ENCODE measurements around the gene PRRX2.
A peak's percentile ranks its signal among the peaks of the same experiment; 100 is the strongest.

The PRRX2 gene

DNA sequence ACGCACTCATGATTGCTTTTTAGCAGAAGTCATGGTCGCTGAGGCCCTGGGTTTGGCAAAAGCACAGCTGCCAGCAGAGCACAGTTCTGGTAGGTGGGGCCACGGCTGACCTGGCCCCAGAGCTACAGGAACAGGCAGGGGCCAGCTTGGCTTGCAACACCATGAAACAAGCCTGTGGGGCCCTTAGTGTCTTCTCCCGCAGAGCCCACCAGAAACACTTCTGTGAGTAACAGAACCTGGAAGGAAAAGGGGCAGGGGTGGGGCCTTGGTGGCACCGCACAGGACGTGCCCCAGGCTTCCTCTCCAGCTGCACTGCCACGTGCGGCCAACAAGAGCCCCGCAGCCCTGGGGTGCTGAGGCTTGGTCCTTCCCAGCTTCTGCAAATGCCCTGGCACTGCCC is 28.3 kb upstream of the PRRX2 start:
- DNase-seq, result no peak

DNA sequence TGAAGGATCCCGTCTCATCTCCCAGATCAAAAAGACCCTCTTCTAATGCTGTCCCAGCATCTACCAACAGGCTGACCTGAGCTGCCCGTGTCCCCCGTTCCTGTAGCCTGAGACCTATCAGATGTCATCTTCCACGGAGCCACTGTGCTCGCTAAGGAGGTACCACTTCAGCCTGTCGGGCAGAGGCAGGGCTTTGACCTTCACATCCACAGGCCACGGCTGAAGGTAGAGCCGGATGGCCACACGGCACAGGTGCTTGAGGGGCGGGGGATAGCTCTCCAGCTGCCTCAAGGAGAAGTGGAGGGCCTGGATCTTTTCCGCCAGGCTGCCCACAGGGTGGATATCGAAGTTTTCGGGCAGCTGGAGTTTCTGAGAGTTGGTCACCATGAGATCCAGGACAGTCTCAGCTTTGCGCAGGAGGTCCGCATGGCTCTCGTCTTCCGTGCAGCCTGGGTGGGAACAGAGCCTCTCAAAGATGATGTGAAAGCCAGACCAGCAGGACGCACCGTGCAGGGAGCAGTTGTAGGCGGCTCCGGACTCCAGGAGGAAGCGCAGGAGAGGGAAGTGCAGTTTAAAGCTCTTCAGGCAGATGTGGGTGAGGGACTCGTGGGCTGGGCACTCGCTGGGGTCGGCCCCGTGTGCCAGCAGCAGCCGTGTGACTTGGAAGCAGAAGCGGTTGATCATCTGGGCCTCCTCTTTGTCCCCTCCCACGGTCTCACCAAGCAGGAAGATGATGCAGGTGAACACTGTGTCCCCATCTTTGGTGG is 27.6 kb upstream of the PRRX2 start:
- DNase-seq, result no peak

DNA sequence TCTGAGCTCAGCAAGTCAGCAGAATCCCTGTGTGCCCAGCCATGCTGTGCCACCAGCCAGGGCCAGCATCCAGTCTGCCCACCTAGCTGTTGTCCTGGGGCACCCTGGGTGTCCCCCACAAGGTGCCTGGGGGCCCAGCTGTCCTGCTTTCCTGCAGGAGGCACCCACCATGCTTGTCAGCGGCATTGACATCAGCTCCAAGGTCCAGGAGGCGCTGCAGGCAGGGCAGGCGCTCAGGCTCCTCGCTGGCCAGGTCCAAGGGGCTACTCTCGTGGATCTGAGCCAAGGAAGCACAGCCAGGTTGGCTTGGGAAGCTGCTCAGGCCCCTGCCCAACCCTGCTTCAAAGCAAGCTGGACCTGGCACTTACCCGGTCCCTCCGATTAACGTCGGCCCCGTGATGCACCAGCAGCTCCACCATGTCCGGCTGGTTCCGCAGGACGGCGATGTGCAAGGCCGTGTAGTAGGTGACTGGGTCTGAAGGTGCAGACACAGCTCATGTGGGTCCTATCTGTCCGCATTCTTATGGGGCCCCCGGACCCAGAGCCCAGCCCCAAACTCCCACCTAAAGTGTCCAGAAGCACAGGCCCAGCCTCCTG is 26.3 kb upstream of the PRRX2 start:
- DNase-seq, result no peak

DNA sequence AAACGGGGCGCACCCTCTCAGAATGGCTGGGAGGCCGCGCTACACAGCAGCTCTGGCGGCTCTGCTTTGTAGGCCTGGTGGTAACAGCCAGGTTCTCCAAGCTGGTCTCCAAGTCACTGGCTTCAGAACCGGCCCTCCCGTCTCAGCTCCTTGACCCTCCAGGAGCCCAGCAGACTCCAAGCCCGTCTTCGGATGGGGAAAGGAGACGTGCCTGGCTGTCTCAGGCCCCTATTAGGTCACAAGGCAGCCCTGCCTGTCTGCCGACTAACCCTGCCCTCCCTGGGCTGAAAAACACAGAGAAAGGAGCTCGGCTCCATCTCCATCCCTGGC is 25.7 kb upstream of the PRRX2 start:
- no peak for DNase-seq

DNA sequence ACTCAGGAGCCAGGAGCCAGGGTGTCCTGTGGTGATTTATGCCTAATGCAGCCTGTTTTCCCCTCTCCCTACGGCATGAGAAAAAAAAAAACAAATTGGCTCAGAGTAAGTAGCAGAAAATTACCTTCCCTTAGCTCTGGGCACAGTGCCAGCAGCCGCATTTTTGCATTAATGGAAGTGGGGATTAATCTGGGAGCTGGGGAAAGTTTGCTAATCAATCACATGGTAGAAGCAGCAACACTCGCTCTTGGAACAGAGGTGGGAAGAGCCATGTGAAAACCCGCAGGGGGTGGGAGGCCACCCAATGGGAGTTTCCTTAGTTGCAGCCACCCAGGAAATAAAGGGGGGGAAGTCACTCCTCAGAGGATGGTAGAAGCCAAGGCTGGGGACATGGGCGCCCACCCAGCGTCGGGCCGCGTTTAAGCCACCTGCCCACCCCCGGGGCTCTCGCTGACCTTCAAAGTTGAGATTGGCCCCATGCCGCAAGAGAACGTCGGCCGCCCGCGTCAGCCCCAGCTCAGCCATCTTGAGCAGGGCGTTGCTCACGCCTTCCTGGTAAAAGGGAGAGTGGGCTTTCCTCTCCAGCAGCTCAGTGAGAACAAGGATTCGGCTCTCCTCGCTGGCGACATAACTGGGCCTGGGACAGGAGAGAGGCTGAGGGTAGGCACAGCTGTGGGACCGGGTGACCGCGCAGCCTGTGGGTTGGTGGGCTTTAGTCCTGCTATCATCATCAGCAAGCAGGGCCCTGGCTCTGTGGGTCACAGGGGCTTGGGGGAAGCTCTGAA is 25.2 kb upstream of the PRRX2 start:
- DNase-seq, result no peak

DNA sequence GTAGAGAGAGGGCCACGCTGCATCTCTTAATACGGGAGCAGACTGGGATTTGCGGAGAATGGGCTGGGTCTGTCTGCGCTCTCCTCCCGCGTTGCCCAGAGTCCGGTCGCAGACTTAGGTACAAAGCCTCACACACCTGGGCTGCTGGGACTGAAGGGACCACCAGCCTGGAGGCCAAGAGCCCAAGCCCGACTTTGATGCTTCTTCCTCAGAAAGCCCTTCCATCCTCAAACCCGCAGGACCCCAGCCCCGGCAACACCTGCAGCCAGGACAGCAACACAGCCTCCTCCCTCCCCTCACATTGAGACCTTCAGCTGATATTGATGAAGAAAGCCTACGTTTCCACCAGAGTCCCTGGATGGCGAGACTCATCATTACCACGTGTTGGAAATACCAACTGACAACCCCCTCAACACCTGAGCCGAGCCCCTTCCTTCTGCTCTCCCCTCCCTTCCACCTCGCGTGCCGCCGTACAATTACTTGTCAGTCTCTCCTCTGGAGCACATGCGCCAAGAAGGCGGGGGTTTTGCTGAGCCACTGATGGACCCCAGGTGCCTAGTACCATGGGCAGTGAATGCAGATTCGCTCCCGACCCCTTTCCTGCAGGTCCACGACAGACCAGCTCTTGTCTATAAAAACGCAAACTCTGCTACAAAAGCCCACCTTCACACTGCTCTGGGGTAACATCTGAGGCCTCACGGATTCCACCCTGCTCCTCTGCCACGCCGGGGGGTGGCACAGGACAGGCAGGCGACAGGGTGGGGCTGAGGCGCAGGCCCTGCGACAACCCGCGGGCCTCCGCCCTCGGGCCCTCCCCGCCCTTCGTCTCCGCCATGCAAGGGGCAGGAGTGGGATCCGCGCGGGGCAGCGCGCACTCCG is 24.3 kb upstream of the PRRX2 start:
- DNase-seq, result no peak

DNA sequence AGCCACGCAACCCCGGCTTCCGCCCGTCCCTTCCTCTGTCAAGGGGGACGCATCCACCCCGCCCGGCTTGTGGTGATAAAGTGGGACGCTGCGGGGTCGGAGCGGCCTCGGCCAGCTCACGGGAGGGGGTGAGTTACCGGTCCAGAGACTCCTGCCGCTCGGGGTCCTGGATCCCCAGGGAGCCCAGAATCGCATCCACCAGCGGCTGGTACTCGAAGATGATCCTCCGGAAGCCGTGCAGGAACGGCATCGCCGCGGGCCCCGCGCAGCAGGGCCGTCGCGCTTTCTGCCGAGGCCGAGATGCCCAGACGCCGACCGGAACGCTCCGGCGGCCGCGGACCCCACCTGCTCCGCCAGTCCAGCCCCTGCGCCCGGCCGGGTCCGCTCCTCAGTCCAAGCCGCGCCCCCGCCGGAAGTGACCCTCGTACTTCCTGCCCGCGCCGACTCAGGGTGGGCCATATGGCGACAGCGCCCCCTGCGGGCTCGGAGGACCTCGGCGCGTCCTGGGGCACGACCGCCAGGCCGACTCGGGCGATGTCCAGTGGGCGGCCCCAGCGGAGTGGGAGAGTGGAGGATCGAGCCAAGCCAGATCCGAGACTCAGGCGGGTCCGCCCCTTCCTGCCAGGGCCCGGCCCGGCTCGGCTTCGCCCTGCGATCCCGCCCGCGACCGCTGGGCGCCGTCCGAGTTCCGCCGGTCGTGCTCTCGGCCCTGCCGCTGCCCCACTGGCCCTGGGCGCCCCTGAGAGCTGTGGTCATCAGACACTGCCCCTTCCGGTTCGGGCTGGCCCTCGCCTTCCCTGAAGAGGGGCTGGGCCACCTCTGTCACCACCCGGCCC is 23.5 kb upstream of the PRRX2 start, which contains the start of gene ASB6:
ASB6 (minus strand) TSS at position 402 of the 836 bp plus-strand sequence; CDS start at position 250, 152 bp downstream.
- DNase-seq, result peak; percentile 73

DNA sequence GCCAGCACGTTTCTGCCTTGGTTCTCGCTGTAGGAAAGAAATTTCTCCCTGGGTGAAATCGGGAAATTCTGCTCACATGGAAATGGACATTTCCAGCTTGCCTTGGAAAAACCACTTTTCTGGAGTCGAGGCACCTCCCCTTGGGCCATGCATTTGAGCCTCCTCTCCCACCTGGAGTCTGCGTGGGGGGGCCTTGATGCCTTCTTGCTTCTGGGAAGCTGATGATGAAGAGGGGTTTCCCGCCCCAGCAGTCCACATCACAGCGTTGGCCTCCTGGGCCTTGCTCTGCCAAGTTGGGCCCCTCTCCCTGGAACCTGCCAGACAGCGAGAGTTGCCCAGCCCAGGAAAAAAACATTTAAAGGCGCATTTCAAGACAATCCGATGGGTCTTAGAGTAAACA is 21.7 kb upstream of the PRRX2 start:
- DNase-seq, result no peak

DNA sequence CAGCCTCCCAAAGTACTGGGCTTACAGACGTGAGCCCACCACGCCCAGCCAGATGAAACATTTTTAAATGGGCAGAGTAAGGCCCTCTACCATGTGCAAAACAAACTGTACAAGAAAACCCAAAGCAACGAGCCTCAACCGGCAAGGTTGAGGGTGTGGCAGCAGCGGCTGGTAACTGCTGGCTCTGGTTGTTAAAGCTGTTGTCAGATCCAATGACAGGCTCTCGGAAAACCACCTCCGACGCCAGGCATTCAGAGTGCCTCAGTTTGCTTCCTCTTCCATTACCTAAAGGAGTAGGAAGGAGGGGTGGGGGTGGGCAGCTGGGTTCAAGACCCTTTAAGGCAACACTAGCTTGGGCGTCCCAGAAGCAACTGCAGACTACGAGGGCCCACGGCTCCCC is 21.1 kb upstream of the PRRX2 start:
- DNase-seq, result no peak

DNA sequence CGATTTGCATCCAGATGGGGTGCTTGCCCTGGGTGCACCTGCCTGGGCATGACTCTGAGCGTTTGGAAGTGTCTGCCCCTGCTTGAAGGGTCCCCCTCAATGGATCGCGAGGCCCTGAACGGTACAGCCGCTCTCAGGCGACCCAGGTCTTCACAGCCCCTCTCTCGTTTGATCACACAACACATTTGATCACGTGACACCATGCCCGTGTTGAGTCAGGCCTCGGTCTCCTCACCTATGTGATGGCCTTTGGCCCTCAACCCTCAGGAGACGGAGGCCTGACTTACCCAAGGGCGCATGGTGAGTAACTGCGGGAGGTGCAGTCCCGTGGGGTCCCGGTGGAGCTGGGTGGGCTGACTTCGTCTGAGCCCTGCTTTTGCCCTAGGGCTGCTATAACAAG is 20.5 kb upstream of the PRRX2 start:
- DNase-seq, result no peak

DNA sequence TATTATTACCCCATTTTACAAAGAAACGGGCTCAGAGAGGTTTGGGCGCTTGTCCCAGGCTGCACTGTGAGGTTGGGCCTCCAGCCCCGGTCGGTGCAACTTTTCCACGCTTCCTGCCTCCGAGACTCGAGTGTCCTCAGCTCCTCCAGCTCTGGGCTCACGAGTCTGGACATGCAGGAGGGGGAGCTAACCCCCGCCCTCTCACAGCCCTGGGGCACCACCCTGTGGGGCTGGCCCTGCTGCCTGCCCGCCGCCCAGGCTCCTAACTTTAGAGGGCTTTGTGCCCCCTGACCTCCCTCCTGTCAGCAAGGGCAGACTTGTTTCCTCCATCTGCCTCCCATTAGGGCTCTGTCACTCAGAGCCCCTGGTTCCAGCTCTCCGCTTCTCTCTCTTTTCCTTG is 19.2 kb upstream of the PRRX2 start:
- no peak for DNase-seq

DNA sequence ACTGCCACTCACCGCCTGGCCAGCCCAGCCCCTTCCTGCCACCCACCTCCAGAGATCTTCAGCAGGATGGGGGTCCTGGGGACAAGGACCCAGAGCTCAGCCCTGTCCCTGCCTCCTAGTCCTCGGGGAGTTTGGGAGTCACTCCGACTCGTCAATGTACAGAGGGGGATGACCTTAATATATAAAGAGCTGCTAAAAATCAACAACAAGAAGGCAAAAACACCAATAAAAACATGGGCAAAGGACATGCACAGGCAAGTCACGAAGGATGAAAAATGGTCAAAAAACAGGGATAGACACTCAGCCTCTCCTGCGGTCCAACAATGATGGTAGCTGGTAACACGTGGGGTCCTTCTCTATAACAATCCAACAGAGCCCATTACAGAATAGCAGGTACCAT is 18.8 kb upstream of the PRRX2 start:
- DNase-seq, result no peak

DNA sequence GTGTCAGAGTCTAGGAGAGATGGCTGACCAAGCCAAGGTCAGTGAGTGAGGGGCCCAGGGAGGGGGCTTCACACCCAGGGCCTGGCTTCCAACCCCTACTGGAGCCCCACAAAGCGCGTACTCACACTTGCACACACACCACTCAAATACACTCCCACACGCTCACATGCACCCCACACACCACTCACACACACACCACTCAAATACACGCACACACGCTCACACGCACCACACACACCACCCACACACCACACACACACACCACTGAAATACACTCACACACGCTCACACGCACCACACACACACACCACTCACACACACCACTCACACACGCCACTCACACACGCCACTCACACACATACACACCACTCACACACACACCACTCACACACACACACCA is 17.8 kb upstream of the PRRX2 start:
- DNase-seq, result no peak

DNA sequence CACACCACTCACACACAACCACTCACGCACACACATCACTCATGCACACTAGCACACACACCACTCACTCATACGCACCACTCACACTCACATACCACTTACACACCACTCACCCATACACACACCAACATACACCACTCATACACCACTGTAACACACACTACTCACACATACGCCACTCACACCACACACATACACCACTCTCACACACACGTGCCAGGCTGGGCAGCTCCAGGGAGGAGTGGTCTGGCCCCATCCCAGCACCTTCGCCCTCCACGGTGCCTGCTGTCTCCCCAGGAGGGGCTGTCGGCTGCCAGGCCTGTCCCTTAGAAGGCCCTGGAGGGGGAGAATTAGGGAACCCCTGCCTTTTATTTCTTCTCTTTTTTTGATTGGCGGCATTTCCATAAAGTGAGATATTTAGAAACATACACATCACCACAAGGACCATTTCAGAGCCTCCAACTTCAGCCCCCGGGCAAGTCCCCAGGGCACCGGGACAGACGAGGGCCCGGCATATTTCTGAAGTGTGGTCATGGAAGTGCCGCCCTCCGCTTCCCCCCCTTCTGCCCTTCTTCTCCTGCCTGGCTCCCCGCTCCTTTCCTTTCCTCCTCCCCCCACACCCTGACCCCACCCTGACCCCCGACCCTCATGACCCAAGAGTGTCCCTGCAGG is 17.2 kb upstream of the PRRX2 start:
- DNase-seq, result no peak

DNA sequence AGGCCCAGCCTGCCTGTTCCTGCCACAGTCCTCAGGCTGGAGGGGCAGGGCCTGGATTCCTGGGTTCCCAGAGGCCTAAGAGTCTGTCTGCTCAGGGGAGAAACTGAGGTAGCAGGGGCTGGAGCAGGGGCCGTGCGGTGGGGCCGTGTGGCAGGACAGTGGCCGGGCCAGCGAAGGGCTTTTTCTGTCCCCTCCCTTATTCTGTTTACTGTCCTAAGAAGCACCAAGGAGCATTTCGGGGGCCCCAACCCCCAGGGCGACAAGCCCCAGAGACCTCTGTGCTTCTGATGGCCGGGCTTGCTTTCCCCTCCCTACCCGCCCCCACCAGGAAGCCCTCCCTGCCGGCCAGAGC is 16.7 kb upstream of the PRRX2 start:
- DNase-seq, result no peak

DNA sequence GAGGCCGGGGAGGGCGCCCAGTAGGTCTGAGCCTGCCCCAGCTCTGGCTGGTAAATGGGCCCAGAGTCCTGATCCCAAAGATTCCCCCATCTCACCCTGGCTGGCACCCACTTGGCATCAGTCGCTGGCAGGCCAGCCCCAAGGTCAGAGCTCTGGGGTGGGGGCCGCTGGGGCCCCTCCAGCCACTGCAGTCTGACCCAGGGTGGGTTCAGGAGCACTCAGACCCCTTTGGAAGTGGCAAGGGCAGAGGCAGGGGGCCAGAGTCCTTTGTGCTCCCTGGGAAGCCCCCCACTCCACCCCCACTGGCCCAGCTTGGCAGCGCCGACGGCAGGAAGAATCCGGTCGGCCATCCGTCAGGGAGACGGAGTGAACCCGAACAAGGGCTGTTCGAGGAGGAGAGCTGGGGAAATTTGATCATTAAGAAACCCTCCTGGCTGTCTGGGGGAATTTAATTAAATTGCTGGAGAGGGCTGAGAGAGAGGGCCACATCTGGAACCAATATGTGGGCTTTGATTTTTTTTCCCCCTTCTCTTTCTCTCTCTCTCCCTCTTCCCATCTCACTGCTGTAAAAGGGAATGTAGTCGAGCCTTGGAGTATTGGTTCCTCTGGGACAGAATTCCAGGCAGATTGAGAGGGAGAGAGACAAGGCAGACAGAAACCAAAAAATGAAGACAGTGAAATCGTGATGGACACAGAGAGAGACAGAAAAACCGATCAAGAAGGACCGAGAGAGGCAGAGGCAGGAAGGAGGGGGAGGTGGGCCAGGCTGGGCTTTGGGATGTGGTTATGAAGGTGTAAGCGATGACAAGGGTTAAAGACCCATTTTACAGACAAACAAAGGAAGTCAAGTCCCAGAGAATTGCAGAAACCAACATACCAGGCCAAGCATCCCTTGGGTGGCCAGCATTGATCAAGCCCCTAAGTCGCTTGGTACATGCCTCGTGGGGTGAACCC is 15.4 kb upstream of the PRRX2 start:
- DNase-seq, result no peak

DNA sequence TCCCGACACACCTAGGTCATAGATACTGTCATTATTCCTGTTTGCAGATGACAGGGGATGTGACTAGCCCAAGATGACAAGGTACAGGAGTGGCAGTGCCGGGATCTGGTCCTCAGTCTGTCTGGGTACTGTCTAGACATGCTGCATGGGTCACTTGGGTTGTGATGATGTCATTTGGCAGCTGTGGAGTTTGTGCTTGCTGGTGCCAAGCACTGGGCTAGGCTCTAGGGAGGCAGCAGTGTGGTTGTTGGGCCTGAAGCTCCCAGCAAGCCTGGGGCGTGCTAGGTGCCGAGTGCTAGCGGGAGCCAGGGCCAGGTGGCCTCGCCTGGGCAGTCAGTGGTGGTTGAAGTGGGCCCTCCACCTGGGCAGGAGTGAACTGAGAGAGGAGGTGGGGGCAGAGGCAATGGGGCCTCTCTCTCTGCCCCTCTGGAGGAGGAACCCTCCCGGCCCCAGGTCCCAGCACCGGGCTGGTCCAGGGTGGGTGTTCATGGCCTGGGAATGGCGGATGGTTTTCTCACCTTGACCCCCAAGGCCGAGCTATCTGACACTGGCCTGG is 14.7 kb upstream of the PRRX2 start:
- no peak for DNase-seq

DNA sequence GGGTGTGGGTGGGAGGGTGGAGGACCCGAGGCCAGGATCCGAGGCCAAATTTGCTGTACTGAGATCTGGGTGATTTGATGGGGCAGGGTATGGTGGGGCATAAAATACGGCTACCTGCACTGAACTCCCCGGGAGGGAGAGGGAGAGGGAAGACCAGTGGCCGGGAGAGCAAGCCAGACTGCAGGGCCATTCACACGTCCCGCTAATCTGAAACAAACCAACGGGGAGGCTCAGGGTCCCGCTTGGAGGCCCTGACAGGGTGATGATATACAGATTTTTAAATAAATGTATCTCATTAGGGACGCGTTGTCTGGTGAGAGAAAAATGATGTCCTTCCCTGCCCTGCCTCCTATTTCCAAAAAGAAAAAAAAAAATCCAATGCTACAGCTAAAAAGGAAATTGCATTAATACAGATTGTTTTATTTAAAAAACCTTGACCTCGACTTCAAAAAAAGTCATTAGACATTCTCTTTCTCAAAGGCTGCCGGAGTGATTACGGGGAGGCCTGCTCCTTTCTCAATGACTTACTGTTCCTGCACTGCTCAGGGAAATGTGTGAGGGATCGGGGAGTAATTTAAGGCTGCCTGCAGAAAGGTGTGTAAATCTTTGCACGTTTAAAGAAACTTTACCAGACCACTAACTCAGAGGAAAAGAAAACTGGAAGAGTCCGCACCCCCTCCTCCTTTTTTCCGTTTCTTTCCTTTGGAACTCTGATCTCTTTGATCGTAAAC is 11.5 kb upstream of the PRRX2 start:
- no peak for DNase-seq

DNA sequence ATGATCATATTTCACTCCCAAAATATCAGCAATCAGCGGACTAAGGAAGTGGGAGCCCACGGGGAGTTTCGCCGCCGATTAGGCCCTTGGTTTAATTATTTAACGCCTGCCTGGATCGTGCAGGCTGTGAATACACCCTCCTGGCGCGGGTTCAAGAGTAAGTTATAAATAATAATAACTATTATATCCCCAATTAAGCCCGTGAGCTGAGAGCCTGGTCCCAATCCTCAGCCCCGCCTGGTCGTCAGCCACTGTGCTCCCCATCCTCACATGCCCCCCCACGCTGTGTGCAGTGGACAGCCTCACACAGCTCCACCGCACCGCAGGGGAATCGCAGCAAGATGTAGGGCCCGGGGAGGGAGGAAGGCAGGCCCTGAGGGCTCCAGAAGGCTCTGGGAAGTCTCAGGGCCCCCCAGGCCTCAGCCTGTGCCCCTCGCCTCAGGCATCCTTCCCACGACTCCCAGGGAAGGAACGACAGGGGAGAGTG is 10.8 kb upstream of the PRRX2 start:
- DNase-seq, result no peak
